Body of pancreas (tissue), 4 donors: ENCODE measurements around the gene BCL2L11. TPM values are rescaled to one million over a fixed set of nuclear protein-coding genes. Genes with fewer than 3 reads are reported as not detected.

Experiments used
- ATAC-seq: fragments of 150-250 bp; one replicate; pipeline ENCODE4 v1.9.1; 2016
- DNase-seq, 4 donors: peaks; one replicate each; pipeline ENCODE4 v3.0.0-alpha.2; 2019
- H3K27ac ChIP-seq, 4 donors: fragments of 200-600 bp; sonication (generic); 1 replicate in 3 of 4; 2 replicates in 1 of 4; pipeline versions ENCODE4 v1.5.1 to v1.6.1; 2016 to 2019; ENCODE audit warnings: mild to moderate bottlenecking in 1 of 4, mixed read lengths in 1 of 4, moderate library complexity in 1 of 4
- H3K27me3 ChIP-seq, 2 donors: fragments of 200-600 bp; sonication (generic); one replicate each; pipeline ENCODE4 v1.6.0; 2016; ENCODE audit warnings: mild to moderate bottlenecking in 1 of 2
- H3K36me3 ChIP-seq, 2 donors: fragments of 200-600 bp; sonication (generic); replicated peaks in 1 of 2; 2 replicates each; pipeline ENCODE4 v1.5.1; 2016; ENCODE audit warnings: low read depth in 2 of 2; ENCODE audit not compliant: insufficient read depth in 1 of 2
- H3K4me1 ChIP-seq: fragments of 200-600 bp; sonication (generic); one replicate; pipeline ENCODE4 v1.6.0; 2016
- H3K4me3 ChIP-seq, 2 donors: fragments of 200-600 bp; sonication (generic); 1 replicate in 1 of 2; 2 replicates in 1 of 2; pipeline ENCODE4 v1.5.1; 2016 to 2019
- H3K9me3 ChIP-seq, 3 donors: fragments of 200-600 bp; sonication (generic); 1 replicate in 2 of 3; 2 replicates in 1 of 3; pipeline ENCODE4 v1.5.1; 2016
- POLR2A ChIP-seq, 3 donors: fragments of 450-650 bp; IDR thresholded peaks; one replicate each; pipeline ENCODE4 v1.6.1; 2016; ENCODE audit warnings: antibody characterized with exemption in 3 of 3, mild to moderate bottlenecking in 2 of 3
- WGBS, 2 donors: methylation state at CpG; one replicate each; pipeline ENCODE4 v1.1.5; 2017; 5-methylcytosine and 5-hydroxymethylcytosine counted together
- intact Hi-C: fragments of 100-400 bp; cut with DNase I; formaldehyde crosslinking; loops from one replicate; pipeline ENCODE4 v1.15.1; 2023
- total RNA-seq, 2 donors: library from RNA; depleted of rRNA; stranded (reverse); fragments of >200 nt; gene quantifications; one replicate each; pipeline ENCODE4 v1.1.0, GENCODE V29; 2016
- TF ChIP-seq, protein P1 (sequence below), 7 experiments: fragments of 450-650 bp in 4 of 7; fragments of 200-600 bp in 3 of 7; sonication (generic) in 3 of 7; IDR thresholded peaks; one replicate each; pipeline ENCODE4 v1.5.1; 2016 to 2019; ENCODE audit warnings: antibody characterized with exemption in 7 of 7

Gene BCL2L11
- total RNA-seq, 2 donors from 2014 or later = 10.9 to 18.7 TPM

DNA sequence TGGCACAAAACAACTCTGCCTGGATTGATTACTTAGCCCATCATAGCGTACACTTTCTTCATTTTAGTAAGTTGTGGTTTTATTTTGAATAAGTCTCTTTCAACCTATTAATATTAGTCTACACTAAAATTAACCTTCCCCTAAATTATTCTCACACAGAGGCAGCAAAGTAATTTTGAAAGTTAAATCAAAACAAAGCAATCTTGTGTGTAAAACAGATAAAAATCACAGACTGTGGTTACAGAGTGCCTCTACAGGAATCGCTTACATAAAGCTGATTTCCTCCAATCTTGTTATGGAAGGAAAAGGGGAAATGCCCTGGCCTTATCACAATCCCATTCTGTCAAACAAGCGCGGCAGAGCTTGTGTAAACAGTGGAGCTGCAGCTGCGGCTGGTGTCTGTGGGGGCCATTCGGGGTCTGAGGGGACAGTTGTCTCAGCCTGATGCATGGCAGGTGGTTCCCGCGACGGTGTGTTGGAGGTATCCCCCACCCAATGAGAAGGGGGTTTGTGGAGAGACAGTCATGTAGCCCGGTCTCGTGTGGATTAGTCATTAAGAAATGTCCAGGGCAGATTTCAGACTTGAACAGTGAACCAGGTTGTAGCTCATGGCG, 42.1 kb downstream of the BCL2L11 start:
- no peaks in the 10 kb centered on the region for H3K27me3 ChIP-seq
- H3K36me3 ChIP-seq = peaks cover 0 to 7% of the 10 kb centered on the region in 2 donors
- DNase-seq (peak in 2 of 4 donors; percentile 31 to 59), ATAC-seq (peak; percentile 49)
- H3K4me3 ChIP-seq = no peak overlapping the region
- H3K4me1 ChIP-seq = peaks cover 28% of the 10 kb centered on the region
- TF ChIP-seq, protein P1, sequence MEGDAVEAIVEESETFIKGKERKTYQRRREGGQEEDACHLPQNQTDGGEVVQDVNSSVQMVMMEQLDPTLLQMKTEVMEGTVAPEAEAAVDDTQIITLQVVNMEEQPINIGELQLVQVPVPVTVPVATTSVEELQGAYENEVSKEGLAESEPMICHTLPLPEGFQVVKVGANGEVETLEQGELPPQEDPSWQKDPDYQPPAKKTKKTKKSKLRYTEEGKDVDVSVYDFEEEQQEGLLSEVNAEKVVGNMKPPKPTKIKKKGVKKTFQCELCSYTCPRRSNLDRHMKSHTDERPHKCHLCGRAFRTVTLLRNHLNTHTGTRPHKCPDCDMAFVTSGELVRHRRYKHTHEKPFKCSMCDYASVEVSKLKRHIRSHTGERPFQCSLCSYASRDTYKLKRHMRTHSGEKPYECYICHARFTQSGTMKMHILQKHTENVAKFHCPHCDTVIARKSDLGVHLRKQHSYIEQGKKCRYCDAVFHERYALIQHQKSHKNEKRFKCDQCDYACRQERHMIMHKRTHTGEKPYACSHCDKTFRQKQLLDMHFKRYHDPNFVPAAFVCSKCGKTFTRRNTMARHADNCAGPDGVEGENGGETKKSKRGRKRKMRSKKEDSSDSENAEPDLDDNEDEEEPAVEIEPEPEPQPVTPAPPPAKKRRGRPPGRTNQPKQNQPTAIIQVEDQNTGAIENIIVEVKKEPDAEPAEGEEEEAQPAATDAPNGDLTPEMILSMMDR (IDR thresholded peaks at IDR 0.05) = no peak
- no peak for TF ChIP-seq POLR2A (IDR thresholded peaks at IDR 0.05)
- 10 to 29% methylated on average over 10 to 12 of the region's 12 CpGs for WGBS, 2 donors
- no peaks in the 10 kb centered on the region for H3K9me3 ChIP-seq
- intact Hi-C loops = no loop called here
- H3K27ac ChIP-seq = peak overlapping the region in 2 of 4 donors; percentile 11 to 53

DNA sequence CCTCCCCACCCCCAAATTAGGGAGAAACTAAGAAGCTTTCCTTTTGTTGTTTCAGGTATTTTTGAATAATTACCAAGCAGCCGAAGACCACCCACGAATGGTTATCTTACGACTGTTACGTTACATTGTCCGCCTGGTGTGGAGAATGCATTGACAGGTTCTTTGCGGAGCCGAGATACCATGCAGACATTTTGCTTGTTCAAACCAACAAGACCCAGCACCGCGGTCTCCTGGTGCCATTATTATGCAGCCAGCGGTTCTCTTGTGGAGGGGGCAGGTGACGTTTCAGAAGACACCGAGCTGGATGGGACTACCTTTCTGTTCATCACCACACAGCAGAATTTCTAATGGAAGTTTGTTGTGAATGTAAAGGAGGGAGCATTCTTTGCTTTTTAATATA, 43.4 kb downstream of the BCL2L11 start:
- DNase-seq (no peak), ATAC-seq (no peak)
- Histone ChIP-seq H3K27ac (no peak overlapping the region), H3K9me3 (no peaks in the 10 kb centered on the region), H3K4me1 (peaks cover 38% of the 10 kb centered on the region), H3K4me3 (no peak overlapping the region), H3K27me3 (no peaks in the 10 kb centered on the region), H3K36me3 (peaks cover 0 to 7% of the 10 kb centered on the region in 2 donors)
- intact Hi-C loops = no loop called here
- TF ChIP-seq, protein P1 (IDR thresholded peaks at IDR 0.05) = no peak
- TF ChIP-seq POLR2A (IDR thresholded peaks at IDR 0.05) = no peak
- 94 to 98% methylated on average over 12 of the region's 12 CpGs for WGBS, 2 donors

DNA sequence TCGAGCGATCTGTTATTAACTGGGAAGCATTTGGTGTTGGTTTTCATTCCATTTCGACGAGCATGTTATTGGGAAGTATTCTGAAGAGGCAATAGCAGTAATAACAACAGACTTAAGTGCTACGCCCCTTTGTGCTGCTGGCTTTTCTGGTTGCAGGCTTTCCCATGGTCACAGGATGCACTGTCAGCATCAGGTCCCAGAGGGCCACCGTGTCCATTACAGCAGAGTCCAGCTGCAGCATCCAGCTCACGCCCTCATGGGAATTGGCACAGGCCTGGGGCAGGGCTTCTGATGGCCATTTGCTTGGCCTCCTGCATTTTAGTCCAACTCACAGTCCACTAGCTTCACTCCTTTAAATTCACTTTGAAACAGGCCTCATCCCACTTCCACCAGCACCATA, 44.4 kb downstream of the BCL2L11 start:
- 78 to 88% methylated on average over 7 of the region's 7 CpGs for WGBS, 2 donors
- no peak for ATAC-seq
- intact Hi-C loops = no loop called here
- no peak overlapping the region for H3K4me3 ChIP-seq
- DNase-seq = no peak
- H3K27ac ChIP-seq = no peak overlapping the region
- TF ChIP-seq, protein P1 (IDR thresholded peaks at IDR 0.05) = no peak
- TF ChIP-seq POLR2A (IDR thresholded peaks at IDR 0.05) = no peak
- no peaks in the 10 kb centered on the region for H3K27me3 ChIP-seq
- no peaks in the 10 kb centered on the region for H3K9me3 ChIP-seq
- peaks cover 38% of the 10 kb centered on the region for H3K4me1 ChIP-seq
- H3K36me3 ChIP-seq = peaks cover 0 to 7% of the 10 kb centered on the region in 2 donors

DNA sequence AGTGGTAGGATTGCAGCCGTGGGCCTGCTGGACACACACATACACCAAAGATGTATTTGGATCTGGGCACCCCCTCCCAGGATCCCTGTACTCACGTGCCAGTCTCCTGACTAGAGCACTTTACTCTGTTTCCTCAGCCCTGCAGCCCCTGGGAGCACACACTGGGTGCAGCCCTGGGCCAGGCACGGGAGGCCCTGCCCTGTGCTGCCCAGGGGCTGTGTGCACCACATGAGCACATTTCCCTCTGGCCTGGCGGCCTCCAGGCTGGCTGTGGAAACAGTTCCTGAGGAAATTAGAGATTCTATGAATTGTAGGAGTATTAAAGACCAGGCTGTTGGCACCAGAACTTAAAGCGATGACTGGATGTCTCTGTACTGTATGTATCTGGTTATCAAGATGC, 45.4 kb downstream of the BCL2L11 start:
- Histone ChIP-seq H3K9me3 (no peaks in the 10 kb centered on the region), H3K4me1 (peaks cover 35% of the 10 kb centered on the region), H3K27me3 (no peaks in the 10 kb centered on the region), H3K27ac (no peak overlapping the region), H3K36me3 (peaks cover 0 to 7% of the 10 kb centered on the region in 2 donors), H3K4me3 (no peak overlapping the region)
- TF ChIP-seq, protein P1 (IDR thresholded peaks at IDR 0.05) = no peak
- TF ChIP-seq POLR2A (IDR thresholded peaks at IDR 0.05) = no peak
- 83 to 92% methylated on average over 3 to 5 of the region's 5 CpGs for WGBS, 2 donors
- intact Hi-C loops = no loop called here
- ATAC-seq (no peak), DNase-seq (no peak)
